Cardiac muscle cell (in vitro differentiated cells and primary cell): ENCODE measurements around the gene POGZ. TPM values are rescaled to one million over a fixed set of nuclear protein-coding genes. Genes with fewer than 3 reads are reported as not detected.
A peak's percentile ranks its signal among the peaks of the same experiment; 100 is the strongest.

Experiments
- DNase-seq, 2 donors: peaks; one replicate each; pipeline versions ENCODE4 v3.0.0 to v3.0.0-alpha.2; 2010 to 2017; ENCODE audit warnings: low read depth in 1 of 2, low spot score in 1 of 2
- H3K27ac ChIP-seq: fragments of 200-600 bp; sonication (generic); 2 replicates; pipeline ENCODE4 v1.5.1; 2016
- H3K27me3 ChIP-seq: fragments of 200-600 bp; sonication (generic); 2 replicates; pipeline ENCODE4 v1.6.0; 2016; ENCODE audit warnings: control low read depth
- H3K36me3 ChIP-seq: fragments of 200-600 bp; sonication (generic); 2 replicates; pipeline ENCODE4 v1.5.1; 2016; ENCODE audit warnings: control low read depth
- H3K4me1 ChIP-seq: fragments of 200-600 bp; sonication (generic); 2 replicates; pipeline ENCODE4 v1.8.1; 2017; ENCODE audit warnings: low read depth, mild to moderate bottlenecking, mixed run types
- H3K4me3 ChIP-seq: fragments of 200-600 bp; sonication (generic); 2 replicates; pipeline ENCODE4 v1.5.1; 2016; ENCODE audit warnings: mild to moderate bottlenecking
- H3K9me3 ChIP-seq: fragments of 200-600 bp; sonication (generic); 2 replicates; pipeline ENCODE4 v1.5.1; 2017; ENCODE audit warnings: low read depth, mild to moderate bottlenecking, control low read depth
- CTCF ChIP-seq: IDR thresholded peaks from 2 replicates; pipeline ENCODE4 v1.5.1; 2012; ENCODE audit warnings: low read depth, mild to moderate bottlenecking, low read length
- polyA plus RNA-seq: library from polyadenylated mRNA; unstranded; fragments of >200 nt; fragmentation: Nextera tagmentation; extraction: Ambion mirVana; gene quantifications from 2 replicates; pipeline ENCODE4 v1.2.1, GENCODE V29; 2016
- total RNA-seq: library from RNA; depleted of rRNA; stranded (reverse); fragments of >200 nt; gene quantifications from 2 replicates; pipeline ENCODE4 v1.2.3, GENCODE V29; 2016

The POGZ gene
- total and polyA plus RNA-seq, 2 experiments from 2014 or later = 30.8 to 48.6 TPM

GRCh38 chr1:151405187-151405951 is 53.9 kb downstream of the POGZ start:
- no peak for TF ChIP-seq CTCF

GRCh38 chr1:151403612-151404011 is 55.7 kb downstream of the POGZ start:
- H3K4me3 ChIP-seq = no peak overlapping the region
- H3K9me3 ChIP-seq = no peaks in the 10 kb centered on the region
- H3K36me3 ChIP-seq = peaks cover 71% of the 10 kb centered on the region
- no peaks in the 10 kb centered on the region for H3K27me3 ChIP-seq
- peak overlapping the region; percentile 0 for H3K27ac ChIP-seq
- DNase-seq = no peak
- H3K4me1 ChIP-seq = peaks cover 9% of the 10 kb centered on the region
- no peak for TF ChIP-seq CTCF

More at GRCh38 chr1:151405187-151405951, 53.9 kb downstream of the POGZ start:
- Histone ChIP-seq H3K9me3 (no peaks in the 10 kb centered on the region), H3K4me3 (no peak overlapping the region), H3K27ac (peak overlapping the region; percentile 30), H3K27me3 (no peaks in the 10 kb centered on the region), H3K4me1 (peaks cover 5% of the 10 kb centered on the region), H3K36me3 (peaks cover 88% of the 10 kb centered on the region)
- DNase-seq = no peak

- TF ChIP-seq CTCF = no peak
- DNase-seq = no peak
- peaks cover 9% of the 10 kb centered on the region for H3K4me1 ChIP-seq
- H3K9me3 ChIP-seq = no peaks in the 10 kb centered on the region
- H3K36me3 ChIP-seq = peaks cover 64% of the 10 kb centered on the region
- no peak overlapping the region for H3K4me3 ChIP-seq
- H3K27ac ChIP-seq = peak overlapping the region; percentile 48
- H3K27me3 ChIP-seq = no peaks in the 10 kb centered on the region
These were observed 56.5 kb downstream of the POGZ start for GRCh38 chr1:151402764-151403163.

GRCh38 chr1:151401860-151402259 is 57.4 kb downstream of the POGZ start:
- Histone ChIP-seq H3K27me3 (no peaks in the 10 kb centered on the region), H3K4me1 (peaks cover 9% of the 10 kb centered on the region), H3K9me3 (no peaks in the 10 kb centered on the region), H3K36me3 (peaks cover 56% of the 10 kb centered on the region), H3K27ac (peak overlapping the region; percentile 21), H3K4me3 (no peak overlapping the region)
- no peak for TF ChIP-seq CTCF
- no peak for DNase-seq

GRCh38 chr1:151401125-151401788 is 58.0 kb downstream of the POGZ start:
- Histone ChIP-seq H3K36me3 (peaks cover 50% of the 10 kb centered on the region), H3K27ac (peak overlapping the region; percentile 83), H3K9me3 (no peaks in the 10 kb centered on the region), H3K4me1 (peaks cover 9% of the 10 kb centered on the region), H3K4me3 (no peak overlapping the region), H3K27me3 (no peaks in the 10 kb centered on the region)
- no peak for DNase-seq
- no peak for TF ChIP-seq CTCF
